Measurements from ENCODE around the gene CTDSPL2. TPM values are rescaled to one million over a fixed set of nuclear protein-coding genes. Genes with fewer than 3 reads are reported as not detected.

The CTDSPL2 gene
- total and polyA plus RNA-seq, 8 donors: 27.5 to 81.0 (median 64.7) TPM

- no peak for DNase-seq
- ATAC-seq: no peak
- intact Hi-C loops (cut with DNase I): no loop called here
- H3K36me3 ChIP-seq: peaks cover 0 to 68% of the 10 kb centered on the region in 2 donors
- H3K4me1 ChIP-seq: peaks cover 0 to 2% of the 10 kb centered on the region in 2 donors
- TF ChIP-seq CTCF (IDR thresholded peaks at IDR 0.05): no peak
- H3K4me3 ChIP-seq: no peak overlapping the region
- no peaks in the 10 kb centered on the region for H3K27me3 ChIP-seq
- H3K9me3 ChIP-seq: no peaks in the 10 kb centered on the region
- H3K27ac ChIP-seq: no peak overlapping the region
Measured at GRCh38 chr15:44573386-44573785, 146.0 kb downstream of the CTDSPL2 start.

GRCh38 chr15:44574734-44575133 is 147.3 kb downstream of the CTDSPL2 start:
- Histone ChIP-seq H3K36me3 (peaks cover 0 to 56% of the 10 kb centered on the region in 2 donors), H3K27ac (no peak overlapping the region), H3K27me3 (no peaks in the 10 kb centered on the region), H3K9me3 (no peaks in the 10 kb centered on the region), H3K4me3 (no peak overlapping the region), H3K4me1 (peaks cover 0 to 11% of the 10 kb centered on the region in 2 donors)
- intact Hi-C loops (cut with DNase I): no loop called here
- no peak for TF ChIP-seq CTCF (IDR thresholded peaks at IDR 0.05)
- ATAC-seq (no peak), DNase-seq (no peak)

Other genes with a start within 250 kb of the CTDSPL2 start
- gene FRMD5, start 232.4 kb upstream of the CTDSPL2 start, total RNA-seq: 1 to 10 TPM; 2.4 to 4.4 TPM
- 1 to 10 TPM; 1.5 to 2.7 (median 1.9) TPM for gene FRMD5, start 232.4 kb upstream of the CTDSPL2 start, polyA plus RNA-seq (ENCODE audit: insufficient read length in 6 of 6)
- gene GOLM2, start 138.9 kb upstream of the CTDSPL2 start, total RNA-seq: 10 to 100 TPM; 76.1 to 91.8 TPM
- 100 to 1,000 TPM in 2 of 6 donors, 10 to 100 TPM in 4; 76.1 to 109 (median 96.7) TPM for gene GOLM2, start 138.9 kb upstream of the CTDSPL2 start, polyA plus RNA-seq (ENCODE audit: insufficient read length in 6 of 6)
- gene EIF3J, start 109.5 kb downstream of the CTDSPL2 start, total RNA-seq: 10 to 100 TPM; 58.9 to 77.1 TPM
- 100 to 1,000 TPM in 2 of 6 donors, 10 to 100 TPM in 4; 83.1 to 102 (median 97.6) TPM for gene EIF3J, start 109.5 kb downstream of the CTDSPL2 start, polyA plus RNA-seq (ENCODE audit: insufficient read length in 6 of 6)
- 10 to 100 TPM; 72.6 to 92.5 TPM for gene SPG11, start 236.0 kb downstream of the CTDSPL2 start, total RNA-seq
- gene SPG11, start 236.0 kb downstream of the CTDSPL2 start, polyA plus RNA-seq (ENCODE audit: insufficient read length in 6 of 6): 10 to 100 TPM; 80.0 to 86.2 (median 83.2) TPM

Data from left lung (tissue), 10 donors.